Activated CD8-positive, alpha-beta T cell treated with anti-CD3 and anti-CD28 coated beads for 36 hours (primary cell): Measurements from ENCODE around the gene PDE1C. TPM values are rescaled to one million over a fixed set of nuclear protein-coding genes. Genes with fewer than 3 reads are reported as not detected.

ENCODE experiments used
- ATAC-seq: fragments of 200-7000 bp; cut with Tn5 transposase; one replicate; pipeline ENCODE4 v1.10.0; 2021; ENCODE audit warnings: mild to moderate bottlenecking, moderate library complexity
- CTCF ChIA-PET: fragments of 350-600 bp; sonication (Branson Sonifier 250); formaldehyde crosslinking; loops from one replicate; lab custom pipeline; 2021; ENCODE audit warnings: antibody characterized with exemption; lab: Charles Lee
- POLR2A ChIA-PET: fragments of 350-600 bp; sonication (Branson Sonifier 250); formaldehyde crosslinking; loops from one replicate; lab custom pipeline; 2021; ENCODE audit warnings: antibody characterized with exemption; lab: Charles Lee
- DNase-seq: peaks from one replicate; pipeline ENCODE4 v3.0.0-alpha.2; 2020
- H3K27ac Mint-ChIP-seq: one replicate; pipeline ENCODE4 v1.8.0; 2021; ENCODE audit warnings: mild to moderate bottlenecking, mixed read lengths
- H3K27me3 Mint-ChIP-seq: one replicate; pipeline ENCODE4 v1.8.0; 2021; ENCODE audit warnings: mixed read lengths
- H3K36me3 Mint-ChIP-seq: one replicate; pipeline ENCODE4 v1.8.0; 2021; ENCODE audit warnings: low read depth, mixed read lengths
- H3K4me1 Mint-ChIP-seq: one replicate; pipeline ENCODE4 v1.8.0; 2021; ENCODE audit warnings: low read depth, mixed read lengths
- H3K4me3 Mint-ChIP-seq: one replicate; pipeline ENCODE4 v1.8.0; 2021; ENCODE audit warnings: mild to moderate bottlenecking, moderate library complexity, mixed read lengths
- H3K9me3 Mint-ChIP-seq: one replicate; pipeline ENCODE4 v1.8.0; 2021; ENCODE audit warnings: mixed read lengths
- CTCF ChIP-seq: fragments of 200-600 bp; IDR thresholded peaks from one replicate; pipeline ENCODE4 v1.8.0; 2022; ENCODE audit warnings: antibody characterized with exemption, mild to moderate bottlenecking
- intact Hi-C: fragments of 100-400 bp; cut with micrococcal nuclease; formaldehyde crosslinking; loops from one replicate; pipeline ENCODE4 v1.10.0; 2022
- total RNA-seq, 2 experiments: library from RNA; stranded (reverse); gene quantifications; one replicate each; pipeline ENCODE4 v1.2.3, GENCODE V29; 2021

Gene PDE1C
- total RNA-seq, 2 experiments from 2014 or later: not detected

- no peak overlapping the region for H3K27ac Mint-ChIP-seq
- no peaks in the 10 kb centered on the region for H3K9me3 Mint-ChIP-seq
- ATAC-seq (no peak), DNase-seq (no peak)
- no peaks in the 10 kb centered on the region for H3K4me1 Mint-ChIP-seq
- H3K27me3 Mint-ChIP-seq: no peaks in the 10 kb centered on the region
- no peaks in the 10 kb centered on the region for H3K36me3 Mint-ChIP-seq
- no peak overlapping the region for H3K4me3 Mint-ChIP-seq
- ChIA-PET POLR2A (interaction anchor here (0.6 kb wide), 1 partner anchor 1221 kb away, joined by 3 read pairs; no protein-coding TSS in a partner anchor), CTCF (no interaction called here)
- intact Hi-C loops: no loop called here
- no peak for TF ChIP-seq CTCF
Observed at GRCh38 chr7:31894308-31894707, 175.9 kb downstream of the PDE1C start.

- no peak for ATAC-seq
- Mint-ChIP-seq H3K36me3 (no peaks in the 10 kb centered on the region), H3K4me3 (no peak overlapping the region), H3K27me3 (no peaks in the 10 kb centered on the region), H3K9me3 (no peaks in the 10 kb centered on the region), H3K27ac (no peak overlapping the region), H3K4me1 (no peaks in the 10 kb centered on the region)
- TF ChIP-seq CTCF: no peak
- intact Hi-C loops: no loop called here
- no peak for DNase-seq
- CTCF ChIA-PET: interaction anchor here (1.2 kb wide), 1 partner anchor 11 kb away, joined by 4 read pairs; no protein-coding TSS in a partner anchor
- POLR2A ChIA-PET: no interaction called here
Observed at GRCh38 chr7:31893365-31893764, 176.8 kb downstream of the PDE1C start.

GRCh38 chr7:31892099-31892829, 177.9 kb downstream of the PDE1C start:
- H3K27me3 Mint-ChIP-seq: no peaks in the 10 kb centered on the region
- DNase-seq (no peak), ATAC-seq (no peak)
- intact Hi-C loops: no loop called here
- no peaks in the 10 kb centered on the region for H3K36me3 Mint-ChIP-seq
- no peaks in the 10 kb centered on the region for H3K9me3 Mint-ChIP-seq
- TF ChIP-seq CTCF: no peak
- H3K4me3 Mint-ChIP-seq: no peak overlapping the region
- H3K4me1 Mint-ChIP-seq: no peaks in the 10 kb centered on the region
- ChIA-PET CTCF (interaction anchor here (1.2 kb wide), 1 partner anchor 10 kb away, joined by 4 read pairs; no protein-coding TSS in a partner anchor), POLR2A (interaction anchor here (0.6 kb wide), 1 partner anchor 560 kb away, joined by 3 read pairs; no protein-coding TSS in a partner anchor)
- H3K27ac Mint-ChIP-seq: no peak overlapping the region

GRCh38 chr7:31890766-31891165, 179.4 kb downstream of the PDE1C start:
- intact Hi-C loops: no loop called here
- ChIA-PET POLR2A (no interaction called here), CTCF (no interaction called here)
- DNase-seq: no peak
- H3K9me3 Mint-ChIP-seq: peaks cover 10% of the 10 kb centered on the region
- H3K36me3 Mint-ChIP-seq: no peaks in the 10 kb centered on the region
- no peaks in the 10 kb centered on the region for H3K4me1 Mint-ChIP-seq
- no peak for TF ChIP-seq CTCF
- ATAC-seq: no peak
- H3K4me3 Mint-ChIP-seq: no peak overlapping the region
- H3K27me3 Mint-ChIP-seq: no peaks in the 10 kb centered on the region
- H3K27ac Mint-ChIP-seq: no peak overlapping the region

- Mint-ChIP-seq H3K9me3 (peaks cover 10% of the 10 kb centered on the region), H3K4me1 (no peaks in the 10 kb centered on the region), H3K27ac (no peak overlapping the region), H3K27me3 (no peaks in the 10 kb centered on the region), H3K4me3 (no peak overlapping the region), H3K36me3 (no peaks in the 10 kb centered on the region)
- POLR2A ChIA-PET: no interaction called here
- ATAC-seq (no peak), DNase-seq (no peak)
- CTCF ChIA-PET: no interaction called here
- intact Hi-C loops: no loop called here
- no peak for TF ChIP-seq CTCF
Observed at GRCh38 chr7:31890198-31890597, 180.0 kb downstream of the PDE1C start.
